HCT116 (cell line): ENCODE results near the gene BCAS4. TPM values are rescaled to one million over a fixed set of nuclear protein-coding genes. Genes with fewer than 3 reads are reported as not detected.
"Not testable (repeated sequence)": the region's sequence is repeated elsewhere in the genome, so short reads cannot be mapped to it uniquely, and the experiment has no call there.

Experiments
- ATAC-seq: fragments of 200-7000 bp; cut with Tn5 transposase; 2 replicates; pipeline ENCODE4 v1.9.1; 2020; ENCODE audit warnings: mild to moderate bottlenecking, moderate library complexity
- BruUV-seq: library from RNA; stranded (reverse); fragments of 400-500 nt; replicated peaks from 2 replicates; lab custom pipeline; 2021; lab: Mats Ljungman, UMichigan
- CTCF ChIA-PET: fragments of 300-600 bp; sonication (Branson Sonifier 250); formaldehyde crosslinking; loops from one replicate; lab custom pipeline; 2021; ENCODE audit warnings: antibody characterized with exemption; lab: Charles Lee
- POLR2A ChIA-PET: fragments of 300-600, 350-600 bp; sonication (Branson Sonifier 250); formaldehyde crosslinking; loops from one replicate; lab custom pipeline; 2021; ENCODE audit warnings: antibody characterized with exemption; lab: Charles Lee
- RAD21 ChIA-PET, 2 experiments: fragments of 300-600 bp; sonication (Branson Sonifier 250); formaldehyde crosslinking; loops; one replicate each; lab custom pipeline; 2023; ENCODE audit warnings: low total read pairs in 2 of 2; ENCODE audit not compliant: uncharacterized antibody in 2 of 2, unreplicated experiment in 2 of 2, low non-redundant PET in 1 of 2; lab: Charles Lee
- DNase-seq: peaks from one replicate; pipeline ENCODE4 v3.0.0-alpha.2; 2010; ENCODE audit warnings: low read depth, low spot score
- H2AFZ ChIP-seq: fragments of 200-600 bp; shearing (Covaris generic), sonication (generic); 2 replicates; pipeline ENCODE4 v1.6.1; 2017; ENCODE audit warnings: low read depth, mixed run types, mixed read lengths, antibody characterized with exemption, low read length; ENCODE audit not compliant: poor library complexity, severe bottlenecking
- H3K27ac ChIP-seq: 2 replicates; pipeline ENCODE4 v1.5.1; 2012; ENCODE audit warnings: low read depth, low read length
- H3K27me3 ChIP-seq: fragments of 200-600 bp; sonication (generic); 2 replicates; pipeline ENCODE4 v1.6.1; 2016; ENCODE audit warnings: mixed run types, low read length, mixed read lengths; ENCODE audit not compliant: insufficient read depth
- H3K36me3 ChIP-seq, 2 experiments: fragments of 200-500 bp in 1 of 2; fragments of 200-600 bp in 1 of 2; sonication (Bioruptor generic) in 1 of 2; sonication (generic) in 1 of 2; 2 replicates each; pipeline versions ENCODE4 v1.5.1 to v1.6.1; 2014 to 2016; ENCODE audit warnings: low read length in 2 of 2, inconsistent platforms in 1 of 2, mixed read lengths in 1 of 2, mixed run types in 1 of 2; ENCODE audit not compliant: insufficient read depth in 2 of 2, control insufficient read depth in 1 of 2
- H3K4me1 ChIP-seq, 2 experiments: fragments of 200-600 bp in 1 of 2; sonication (generic) in 1 of 2; 2 replicates each; pipeline versions ENCODE4 v1.5.1 to v1.6.1; 2012 to 2017; ENCODE audit warnings: low read length in 2 of 2, inconsistent platforms in 1 of 2, mild to moderate bottlenecking in 1 of 2, mixed read lengths in 1 of 2, mixed run types in 1 of 2, moderate library complexity in 1 of 2; ENCODE audit not compliant: insufficient read depth in 2 of 2, control insufficient read depth in 1 of 2
- H3K4me2 ChIP-seq: fragments of 200-600 bp; sonication (generic); 2 replicates; pipeline ENCODE4 v1.6.1; 2017; ENCODE audit warnings: mixed run types, low read length, mixed read lengths
- H3K4me3 ChIP-seq, 2 experiments: fragments of 200-600 bp in 1 of 2; sonication (generic) in 1 of 2; replicated peaks in 1 of 2; 2 replicates each; pipeline ENCODE4 v1.5.1; 2011 to 2016; ENCODE audit warnings: low read length in 2 of 2, control low read depth in 1 of 2, low read depth in 1 of 2, mild to moderate bottlenecking in 1 of 2, mixed read lengths in 1 of 2, mixed run types in 1 of 2
- H3K79me2 ChIP-seq: fragments of 200-600 bp; sonication (generic); 2 replicates; pipeline ENCODE4 v1.6.1; 2017; ENCODE audit warnings: mild to moderate bottlenecking, mixed run types, low read length, moderate library complexity, mixed read lengths; ENCODE audit not compliant: insufficient read depth
- H3K9ac ChIP-seq: fragments of 200-600 bp; sonication (generic); 2 replicates; pipeline ENCODE4 v1.6.1; 2016; ENCODE audit warnings: low read length, mixed read lengths
- H3K9me2 ChIP-seq: fragments of 200-600 bp; sonication (generic), shearing (Covaris generic); 2 replicates; pipeline ENCODE4 v1.6.1; 2017; ENCODE audit warnings: mixed run types, mild to moderate bottlenecking, moderate library complexity; ENCODE audit not compliant: insufficient read depth
- H3K9me3 ChIP-seq, 2 experiments: fragments of 200-500 bp in 1 of 2; fragments of 200-600 bp in 1 of 2; sonication (Bioruptor generic) in 1 of 2; sonication (generic) in 1 of 2; 2 replicates each; pipeline ENCODE4 v1.6.1; 2014 to 2017; ENCODE audit warnings: low read length in 2 of 2, mixed read lengths in 2 of 2, inconsistent platforms in 1 of 2, low read depth in 1 of 2, mild to moderate bottlenecking in 1 of 2, mixed run types in 1 of 2, moderate library complexity in 1 of 2; ENCODE audit not compliant: control insufficient read depth in 1 of 2, insufficient read depth in 1 of 2
- H4K20me1 ChIP-seq: fragments of 200-600 bp; sonication (generic), shearing (Covaris generic); 2 replicates; pipeline ENCODE4 v1.6.1; 2017; ENCODE audit warnings: mixed run types, mild to moderate bottlenecking, moderate library complexity; ENCODE audit not compliant: insufficient read depth
- CBX3 ChIP-seq: IDR thresholded peaks from 2 replicates; pipeline ENCODE4 v1.6.1; 2012; ENCODE audit warnings: low read depth
- CTCF ChIP-seq, 3 experiments: fragments of 200-600 bp in 1 of 3; sonication (generic) in 1 of 3; IDR thresholded peaks in 2 of 3; conservative IDR thresholded peaks in 1 of 3; 2 replicates each; pipeline ENCODE4 v1.5.1; 2012 to 2017; ENCODE audit warnings: low read depth in 2 of 3, low read length in 2 of 3, antibody characterized with exemption in 1 of 3, borderline replicate concordance in 1 of 3, control low read depth in 1 of 3, mild to moderate bottlenecking in 1 of 3, mixed read lengths in 1 of 3, mixed run types in 1 of 3, moderate library complexity in 1 of 3; ENCODE audit not compliant: insufficient read depth in 1 of 3
- RAD21 ChIP-seq: IDR thresholded peaks from 2 replicates; pipeline ENCODE4 v1.6.1; 2012; ENCODE audit warnings: low read depth, mild to moderate bottlenecking
- intact Hi-C: fragments of 100-400 bp; cut with micrococcal nuclease; formaldehyde crosslinking; loops from 2 replicates; pipeline ENCODE4 v1.10.0; 2022
- total RNA-seq: library from RNA; stranded (reverse); gene quantifications from one replicate; pipeline ENCODE4 v1.2.1, GENCODE V29; 2021; ENCODE audit not compliant: unreplicated experiment

BCAS4 gene
- total RNA-seq, 1 experiment from 2014 or later: 18.9 TPM

- not testable (repeated sequence) for H3K9ac ChIP-seq, H3K36me3 ChIP-seq
- RAD21 ChIA-PET: interaction anchor here (0.6 to 1.1 kb wide), 4 partner anchors 168 to 593 kb away, joined by 3 to 7 read pairs (median 4); no protein-coding TSS in a partner anchor
- peak; percentile 60 for DNase-seq
- CTCF ChIA-PET: interaction anchor here (0.6 to 4.8 kb wide), 22 partner anchors 8 to 1078 kb away, joined by 3 to 39 read pairs (median 5); partner anchors contain the start of gene ADNP
- H3K4me1 ChIP-seq: peaks cover 22 to 47% of the 10 kb centered on the region in 2 experiments
- peak; percentile 28 for TF ChIP-seq RAD21
- TF ChIP-seq CBX3: peak; percentile 68
- TF ChIP-seq CTCF (IDR thresholded peaks at IDR 0.05 in 2 of 3, conservative IDR thresholded peaks at IDR 0.05 in 1 of 3; ENCODE audit: borderline replicate concordance in 1 of 3, insufficient read depth in 1 of 3, low read depth in 2 of 3, low read length in 2 of 3): peak; percentile 47 to 58 (median 57); a peak in 5 of 6 replicates
- TF ChIP-seq, all 23 proteins: peak for 3; not testable (repeated sequence) for 20
- not testable (repeated sequence) for H3K9me3 ChIP-seq, H3K79me2 ChIP-seq, BruUV-seq, H3K4me3 ChIP-seq, H3K9me2 ChIP-seq, H4K20me1 ChIP-seq, ATAC-seq, H3K27me3 ChIP-seq, H3K27ac ChIP-seq
- POLR2A ChIA-PET: interaction anchor here (0.6 kb wide), 2 partner anchors 197 to 1267 kb away, joined by 3 to 4 read pairs; no protein-coding TSS in a partner anchor
- intact Hi-C loops: loop anchor here (5.0 kb wide), 1 partner anchor 514 kb away; no protein-coding TSS in a partner anchor
- H3K4me2 ChIP-seq: 0 out of 2 replicates have a peak overlapping the region, but pooled peaks have one; percentile 19
- H2AFZ ChIP-seq: peak overlapping the region; percentile 96
These were observed 1.3 kb upstream of the BCAS4 start for GRCh38 chr20:50793575-50794016.
